Lower leg skin (tissue), 3 donors: ENCODE results near the gene CPB1.

Experiments
- CTCF ChIP-seq, 3 donors: fragments of 450-650 bp; IDR thresholded peaks; one replicate each; pipeline ENCODE4 v1.5.1; 2016; ENCODE audit warnings: antibody characterized with exemption in 3 of 3, mild to moderate bottlenecking in 3 of 3, moderate library complexity in 2 of 3
- POLR2A ChIP-seq, 2 donors: fragments of 450-650 bp; IDR thresholded peaks; one replicate each; pipeline ENCODE4 v1.6.1; 2016 to 2017; ENCODE audit warnings: antibody characterized with exemption in 2 of 2, mild to moderate bottlenecking in 1 of 2, moderate library complexity in 1 of 2

DNA sequence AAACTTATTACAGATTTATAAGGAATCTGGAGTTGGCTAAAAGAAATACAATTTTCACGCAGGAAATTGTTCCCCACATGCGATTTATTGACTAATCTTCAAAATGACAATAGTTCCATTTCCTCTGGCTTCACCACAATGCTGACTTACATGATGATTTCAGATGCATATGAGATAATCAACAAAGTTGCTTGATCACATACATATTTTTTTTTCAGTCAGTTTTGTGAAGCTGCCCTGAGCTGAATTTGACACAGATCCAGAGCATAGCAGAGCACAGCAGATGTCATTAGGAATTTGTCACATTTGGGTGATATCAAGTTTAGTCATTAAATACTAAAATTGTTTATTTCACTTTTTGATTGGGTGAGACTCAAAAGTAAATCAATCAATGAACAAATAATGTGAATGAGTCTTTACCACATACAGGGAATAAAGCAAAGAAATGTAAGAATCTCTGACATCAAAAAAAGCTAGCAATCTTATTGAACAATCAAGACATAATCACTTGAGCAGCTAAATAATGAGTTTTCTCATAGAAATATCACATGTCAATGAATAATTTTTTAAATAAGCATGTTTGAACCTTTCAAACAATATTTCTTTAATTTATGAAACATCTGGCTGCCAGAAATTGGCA is 18.3 kb downstream of the CPB1 start:
- TF ChIP-seq CTCF (IDR thresholded peaks at IDR 0.05) (no peak), POLR2A (IDR thresholded peaks at IDR 0.05) (no peak)
